GM18499 (cell line): ENCODE measurements around the gene GJC1.
"Not testable (repeated sequence)": the region's sequence is repeated elsewhere in the genome, so short reads cannot be mapped to it uniquely, and the experiment has no call there.

Experiments
- ATAC-seq: cut with Tn5 transposase; IDR thresholded peaks from one replicate; pipeline ENCODE4 v1.9.1; 2021; ENCODE audit warnings: moderate number of reproducible peaks; ENCODE audit not compliant: insufficient read depth, unreplicated experiment

Gene GJC1

DNA sequence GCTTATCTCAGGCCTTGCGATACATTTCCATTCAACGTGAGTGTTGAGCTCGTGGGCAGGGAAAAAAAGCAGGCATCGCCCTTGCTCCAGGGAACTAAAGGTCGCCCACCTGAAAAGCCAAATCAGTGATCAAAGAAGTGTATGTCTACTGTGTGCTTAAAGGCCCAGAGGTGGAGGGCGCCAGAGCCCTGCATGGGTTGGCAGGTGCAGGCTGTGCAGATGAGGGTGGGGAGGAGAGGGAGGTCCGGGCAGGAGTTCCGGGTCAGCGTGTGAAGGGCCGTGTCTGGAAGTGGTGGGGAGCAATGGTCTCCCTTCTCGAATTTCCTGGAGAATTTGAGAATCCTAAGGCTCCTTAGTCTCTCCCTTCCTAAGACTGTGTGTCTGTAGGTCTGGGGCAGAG, 64.1 kb downstream of the GJC1 start:
- no peak for ATAC-seq

DNA sequence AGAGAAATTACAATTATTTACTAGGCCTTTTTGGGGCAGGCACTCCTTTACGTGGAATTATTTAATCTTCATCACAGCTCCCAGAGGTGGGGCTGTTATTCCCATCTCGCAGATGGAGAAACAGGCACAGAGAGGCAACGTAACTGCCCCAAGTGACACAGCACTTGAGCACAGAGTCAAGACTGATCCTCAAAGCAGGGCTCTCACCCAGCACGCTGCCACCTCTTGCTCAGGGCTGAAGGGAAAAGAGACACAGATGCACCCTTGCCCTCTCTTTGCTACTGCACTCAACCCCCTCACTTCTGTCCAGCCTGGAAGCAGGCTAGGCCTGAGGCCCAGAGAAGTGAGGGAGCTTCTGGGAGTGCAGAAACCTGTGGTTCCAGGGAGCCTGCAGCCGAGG, 66.9 kb downstream of the GJC1 start:
- no peak for ATAC-seq

DNA sequence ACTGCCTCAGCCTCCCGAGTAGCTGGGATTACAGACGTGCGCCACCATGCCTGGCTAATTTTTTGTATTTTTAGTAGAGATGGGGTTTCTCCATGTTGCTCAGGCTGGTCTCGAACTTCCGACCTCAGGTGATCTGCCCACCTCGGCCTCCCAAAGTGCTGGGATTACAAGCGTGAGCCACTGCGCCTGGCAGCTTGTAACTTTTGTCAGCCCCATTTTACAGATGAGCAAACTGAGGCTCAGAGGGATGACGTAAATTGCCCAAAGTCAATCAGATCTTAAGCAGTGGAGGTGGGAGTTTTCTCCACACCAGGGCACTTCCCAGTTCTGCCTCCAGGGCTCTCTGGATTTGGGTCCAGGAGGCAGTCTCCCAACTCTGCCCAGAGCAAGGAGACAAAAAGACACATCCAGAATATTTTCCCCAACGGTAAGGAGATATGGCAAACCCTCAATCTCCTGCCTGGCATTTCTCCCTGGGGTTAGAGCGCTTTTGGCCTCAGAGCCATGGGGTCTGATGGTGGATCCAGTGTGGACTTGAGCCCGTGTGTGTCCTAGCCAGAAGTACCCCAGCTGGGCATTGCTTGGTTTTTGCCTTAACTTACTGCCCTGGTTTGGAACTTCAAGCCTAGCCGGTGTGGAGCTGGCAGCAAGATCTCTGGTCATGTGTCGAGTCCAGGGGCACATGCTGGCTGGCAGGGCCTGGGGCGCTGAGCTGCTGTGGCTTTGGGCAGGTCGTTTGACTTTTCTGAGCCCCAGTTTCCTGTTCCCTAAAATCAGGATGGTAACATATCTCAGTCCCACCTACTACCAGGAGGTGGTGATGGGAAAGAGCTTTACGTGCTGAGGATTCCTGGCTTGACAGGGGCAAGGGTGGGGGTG, 67.9 kb downstream of the GJC1 start:
- ATAC-seq = no peak

DNA sequence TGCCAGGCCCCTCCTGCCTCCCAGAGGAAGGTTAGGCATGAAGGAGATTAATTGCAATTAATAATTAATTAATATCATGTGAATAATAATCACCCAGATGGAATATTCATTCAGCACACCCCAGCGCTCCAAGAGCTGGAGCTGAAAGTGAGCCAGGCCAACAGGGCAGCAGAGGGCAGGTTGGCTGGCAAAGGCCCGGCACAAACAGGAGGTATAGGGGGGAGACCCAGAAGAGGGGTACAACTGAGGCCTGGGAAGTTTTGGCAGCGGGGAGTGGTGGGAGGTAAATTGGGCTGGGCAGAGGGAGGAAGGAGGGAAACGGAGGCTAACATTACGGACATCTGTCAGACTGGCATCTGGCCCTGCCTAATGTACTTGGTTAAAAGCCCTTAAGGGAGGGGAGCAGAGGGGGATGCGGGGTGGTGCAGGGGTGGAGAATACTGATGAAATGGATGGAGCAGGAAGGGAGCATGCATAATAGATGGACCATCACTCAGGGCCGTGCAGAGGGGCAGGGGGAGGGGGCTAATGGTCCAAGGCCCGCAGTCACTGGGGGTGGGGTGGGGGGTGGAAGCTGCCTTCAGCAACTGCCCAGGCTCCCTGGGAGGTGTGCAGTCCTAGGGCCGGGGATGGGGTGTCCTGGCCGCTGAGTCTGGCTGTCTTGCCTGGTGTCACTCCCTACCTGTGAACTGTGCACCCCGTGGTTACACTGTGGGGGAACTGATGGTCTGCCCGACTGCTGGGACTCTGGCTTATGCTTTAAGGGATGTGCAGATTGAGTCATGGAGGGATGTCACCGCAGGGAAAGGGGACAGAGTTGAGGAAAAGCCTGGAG, 69.4 kb downstream of the GJC1 start:
- ATAC-seq = no peak

DNA sequence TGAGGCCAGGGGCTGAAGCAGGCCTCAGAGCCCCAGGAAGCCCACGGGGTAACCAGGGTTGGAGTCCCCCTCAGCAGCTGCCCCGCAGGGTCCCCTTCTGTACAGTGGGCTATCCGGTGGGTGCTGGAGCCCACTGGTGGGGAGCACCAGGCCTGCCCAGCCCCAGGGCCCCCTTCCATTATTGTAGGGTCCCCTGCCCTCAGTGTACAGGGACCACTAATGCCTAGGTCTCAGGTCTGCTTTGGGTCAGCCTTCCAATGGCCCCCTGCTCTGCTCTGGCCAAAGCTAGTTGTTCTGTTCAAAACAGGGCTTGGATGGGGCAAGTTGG, 70.2 kb downstream of the GJC1 start:
- no peak for ATAC-seq

DNA sequence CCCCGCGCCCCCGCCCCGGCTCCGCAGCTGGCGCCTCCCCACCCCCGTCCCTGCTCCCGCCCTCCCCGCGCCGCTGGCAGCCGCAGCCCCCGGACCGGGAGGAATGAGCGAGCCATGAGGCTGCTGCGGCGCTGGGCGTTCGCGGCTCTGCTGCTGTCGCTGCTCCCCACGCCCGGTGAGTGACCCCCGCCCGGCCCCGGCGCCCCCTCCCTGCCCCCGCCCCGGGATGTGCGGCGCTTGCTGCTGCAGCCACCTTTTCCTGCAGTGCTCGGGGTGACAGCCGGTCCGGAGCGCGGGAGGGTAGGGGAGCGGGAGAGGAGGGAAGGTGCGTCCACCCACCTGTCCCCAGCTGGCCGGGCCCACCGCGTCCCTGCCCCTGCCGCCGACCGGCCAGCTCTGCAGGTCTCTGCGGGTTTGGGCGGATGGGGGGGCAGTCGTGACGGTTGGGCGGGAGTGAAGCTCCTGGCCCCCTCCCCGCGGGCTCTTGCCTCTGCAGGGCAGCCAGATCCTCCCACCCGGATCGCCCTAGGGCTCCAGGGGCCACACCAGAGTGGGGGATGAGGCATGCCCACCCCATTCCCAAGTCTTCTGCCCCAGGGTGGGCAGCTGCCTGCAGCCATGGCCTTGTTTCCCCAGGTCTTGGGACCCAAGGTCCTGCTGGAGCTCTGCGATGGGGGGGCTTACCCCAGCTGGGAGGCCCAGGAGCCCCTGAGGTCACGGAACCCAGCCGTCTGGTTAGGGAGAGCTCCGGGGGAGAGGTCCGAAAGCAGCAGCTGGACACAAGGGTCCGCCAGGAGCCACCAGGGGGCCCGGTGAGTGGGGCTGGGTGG, 70.8 kb downstream of the GJC1 start:
- no peak for ATAC-seq

DNA sequence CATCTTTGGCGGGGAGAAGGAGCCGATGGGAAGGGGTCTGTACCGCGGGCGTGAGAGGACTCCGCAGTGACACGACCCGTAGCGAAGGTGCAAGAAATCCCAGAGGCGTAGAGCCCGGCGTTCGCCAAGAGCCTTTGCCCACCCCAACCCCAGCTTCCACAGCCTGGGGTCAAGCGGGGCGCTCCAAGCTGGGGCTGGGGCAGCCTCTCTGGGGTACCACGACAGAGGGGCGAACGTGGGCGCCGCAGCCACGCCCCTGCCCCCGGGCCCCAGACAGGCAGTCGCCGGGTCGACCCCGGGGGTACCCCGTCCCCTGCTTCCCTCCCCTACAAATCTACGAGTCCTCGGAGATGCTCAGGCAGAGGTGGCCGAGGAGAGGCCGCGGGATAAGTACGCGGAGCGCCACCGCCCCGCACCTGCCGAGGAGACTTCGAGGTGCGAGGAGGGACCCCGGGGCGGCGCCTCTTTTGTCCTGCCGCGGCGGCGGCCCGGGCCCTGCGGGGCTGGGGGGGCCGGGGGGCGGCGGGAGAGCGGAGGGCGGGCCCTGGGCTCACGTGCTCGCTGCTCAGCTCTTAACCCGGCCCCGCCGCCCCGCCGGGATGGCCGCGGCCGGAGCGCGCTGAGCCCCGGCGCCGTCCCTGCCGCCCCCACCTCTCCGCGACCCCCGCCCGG, 71.5 kb downstream of the GJC1 start, which contains the start of gene ADAM11:
Gene ADAM11 (plus strand): TSS at position 575 of the 672 bp plus-strand sequence. CDS start 212 bp downstream, outside the sequence.
- no peak for ATAC-seq

DNA sequence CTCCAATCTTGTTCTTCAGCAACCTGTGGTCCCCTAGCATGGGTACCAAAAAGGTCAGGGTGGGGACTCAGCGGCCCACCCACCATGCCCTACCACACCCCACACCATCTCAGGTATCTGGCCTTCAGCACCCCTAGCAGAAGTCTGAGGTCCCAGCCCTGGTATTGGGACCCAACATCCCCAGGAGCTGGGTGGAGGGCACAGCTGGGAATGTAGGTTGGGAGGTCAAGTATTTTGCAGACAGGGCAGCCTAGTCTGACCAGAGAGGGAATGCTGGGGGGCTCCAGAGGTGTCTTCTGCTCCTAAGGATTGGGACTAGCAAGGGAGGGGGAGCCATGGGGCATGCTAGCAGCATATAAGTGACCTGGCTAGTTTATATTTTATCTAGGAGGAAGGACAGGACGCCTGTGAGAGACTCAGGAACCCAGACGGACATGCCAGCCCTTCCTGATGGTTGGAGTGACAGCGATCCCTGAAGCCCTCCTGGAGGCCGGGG, 72.1 kb downstream of the GJC1 start:
- no peak for ATAC-seq

DNA sequence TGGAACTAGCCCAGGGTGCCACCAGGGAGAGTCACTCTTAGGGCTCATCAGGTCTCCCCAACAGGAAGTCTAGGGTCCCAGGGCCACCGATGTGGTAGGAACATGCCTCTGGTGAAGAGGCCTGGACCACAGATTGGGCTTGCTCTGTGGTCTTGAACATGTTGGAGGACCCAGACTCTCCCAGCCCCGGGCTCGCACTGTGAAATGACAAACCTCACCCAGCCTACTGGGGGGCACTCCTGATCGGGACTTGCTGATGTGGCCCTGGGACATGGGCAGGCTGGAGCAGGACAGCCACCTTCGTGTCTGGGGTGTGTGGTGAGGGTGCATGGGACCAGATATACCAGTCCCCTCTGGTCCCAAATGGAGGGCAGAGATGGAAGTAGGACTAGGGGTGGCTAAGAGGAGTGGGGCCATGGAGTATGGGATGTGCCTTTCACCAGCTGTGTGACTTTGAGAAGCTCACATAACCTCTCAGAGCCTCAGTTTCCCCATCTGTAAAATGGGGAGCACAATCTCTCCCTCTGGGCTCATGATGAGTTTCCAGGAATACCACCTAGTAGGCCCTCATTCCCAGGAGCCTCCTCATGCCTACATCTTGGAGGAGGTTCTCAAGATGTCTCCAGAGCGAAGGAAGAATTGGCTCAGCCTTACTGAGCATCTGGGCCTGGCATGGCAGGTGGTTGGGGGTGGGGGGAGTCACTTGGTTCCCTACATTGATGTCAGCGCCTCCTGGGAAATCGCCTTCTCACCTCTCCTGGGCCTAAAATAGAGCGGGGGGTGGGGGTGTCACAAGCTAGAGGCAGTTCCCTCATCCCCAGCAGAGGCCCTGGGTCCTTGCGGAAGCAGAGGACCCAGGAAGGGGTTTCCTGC, 72.8 kb downstream of the GJC1 start:
- ATAC-seq = no peak

DNA sequence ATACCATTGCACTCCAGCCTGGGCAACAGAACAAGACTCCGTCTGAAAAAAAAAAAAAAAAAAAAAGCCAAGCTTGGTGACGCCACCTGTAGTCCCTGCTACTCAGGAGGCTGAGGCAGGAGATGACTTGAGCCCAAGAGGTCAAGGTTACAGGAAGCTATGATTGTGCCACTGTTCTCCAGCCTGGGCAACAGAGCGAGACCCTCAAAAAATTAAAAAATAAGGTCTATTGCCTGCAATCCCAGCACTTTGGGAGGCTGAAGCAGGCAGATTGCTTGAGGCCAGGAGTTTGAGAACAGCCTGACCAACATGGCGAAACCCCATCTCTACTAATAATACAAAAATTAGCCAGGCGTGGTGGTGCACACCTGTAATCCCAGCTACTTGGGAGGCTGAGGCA, 74.9 kb downstream of the GJC1 start:
- ATAC-seq = not testable (repeated sequence)

DNA sequence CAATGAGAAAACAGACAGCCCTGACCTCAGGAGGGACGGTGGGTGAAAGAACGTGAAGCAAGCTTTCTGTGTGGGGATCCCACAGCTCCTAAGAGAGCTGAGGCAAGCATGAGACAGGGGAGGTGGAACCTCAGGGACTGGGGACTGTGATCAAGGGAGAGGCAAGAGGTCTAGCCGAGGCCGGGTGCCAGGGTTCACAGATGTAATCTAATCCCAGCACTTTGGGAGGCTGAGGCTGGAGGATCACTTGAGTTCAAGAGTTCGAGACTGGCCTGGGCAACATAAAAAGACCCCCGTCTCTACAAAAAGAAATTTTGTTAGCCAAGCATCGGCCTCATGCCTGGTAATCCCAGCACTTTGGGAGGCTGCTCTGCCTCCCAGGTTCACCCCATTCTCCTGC, 75.8 kb downstream of the GJC1 start:
- ATAC-seq = no peak

DNA sequence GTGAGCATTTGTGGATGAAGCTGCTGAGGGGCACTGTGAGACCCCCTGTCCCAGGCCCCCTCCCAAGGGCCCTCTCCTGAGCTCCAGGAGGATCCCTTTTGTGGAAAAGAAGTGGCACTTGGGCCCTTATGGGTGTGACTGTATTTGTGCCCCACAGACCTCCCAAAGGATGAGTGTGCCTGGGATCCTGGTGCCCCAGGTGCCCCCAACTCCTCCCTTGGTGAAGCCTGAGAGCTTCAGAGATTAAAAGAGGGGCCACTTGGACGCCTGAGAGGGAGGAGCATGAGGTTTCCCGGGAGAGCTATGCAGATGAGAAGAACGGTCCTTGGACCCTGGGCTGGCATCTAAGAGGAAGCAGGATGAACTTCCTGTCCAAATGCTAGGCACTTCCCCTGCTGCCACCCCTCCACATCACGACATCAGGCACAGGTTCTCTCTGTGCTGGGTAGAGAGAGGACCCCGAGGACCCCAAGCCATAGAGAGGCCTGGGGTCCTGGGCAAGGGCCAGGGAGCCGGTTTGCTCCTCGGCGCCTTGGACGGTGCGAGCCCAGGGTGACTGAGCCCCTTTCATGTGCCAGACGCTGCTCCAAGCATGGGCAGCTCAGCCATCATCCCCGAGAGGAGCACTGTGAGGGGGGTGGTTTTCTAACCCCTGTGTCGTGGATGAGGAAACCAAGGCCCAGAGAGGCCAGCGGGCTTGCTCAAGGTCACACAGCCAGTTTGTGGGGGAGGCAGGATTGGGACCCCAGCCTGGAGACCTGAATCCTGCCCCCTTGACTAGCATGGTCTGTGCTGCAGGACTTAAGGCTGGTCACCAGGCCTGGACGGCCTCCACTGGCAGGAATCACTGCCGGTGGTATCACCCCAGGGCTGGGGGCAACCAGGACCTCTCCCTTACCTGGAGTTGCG, 76.9 kb downstream of the GJC1 start:
- ATAC-seq = no peak

DNA sequence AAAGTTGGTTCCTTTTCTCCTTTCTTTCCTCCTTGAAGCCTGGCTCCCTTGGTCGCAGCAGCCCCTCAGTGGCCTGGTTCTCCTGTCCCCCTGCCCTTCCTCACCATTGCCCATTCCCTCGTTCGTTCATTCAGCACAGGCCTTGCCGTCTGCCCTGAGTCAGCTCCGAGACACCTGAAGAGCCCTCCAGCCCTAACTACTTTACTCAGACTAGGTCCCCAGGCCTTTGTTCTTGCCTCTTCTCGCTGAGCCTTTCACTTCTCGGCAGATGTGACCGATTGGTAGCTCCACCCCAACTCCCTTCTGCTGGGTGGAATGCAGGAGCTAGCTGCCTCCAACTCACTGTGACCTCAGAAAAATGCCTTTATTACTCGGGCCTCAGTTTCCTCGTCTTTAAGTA, 78.3 kb downstream of the GJC1 start:
- no peak for ATAC-seq

DNA sequence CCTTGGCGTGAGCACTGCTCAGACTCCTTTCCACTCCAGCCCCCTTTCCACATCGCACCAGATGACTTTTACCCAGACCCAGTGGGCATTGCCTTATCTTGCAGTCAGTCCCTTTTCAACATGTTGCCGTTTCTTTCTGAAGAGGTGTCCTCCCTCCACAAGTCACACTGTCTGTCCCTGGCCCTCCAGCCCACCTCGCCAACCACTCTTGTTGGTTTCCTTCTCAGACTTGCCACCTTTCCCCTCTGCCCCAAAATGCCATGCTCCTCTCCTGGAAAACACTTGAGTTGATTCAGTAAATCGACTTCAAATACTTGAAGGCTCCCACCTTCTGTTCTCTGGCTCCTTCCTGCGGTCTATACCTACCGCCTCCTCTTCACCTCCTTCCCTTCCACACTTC, 78.8 kb downstream of the GJC1 start:
- no peak for ATAC-seq

DNA sequence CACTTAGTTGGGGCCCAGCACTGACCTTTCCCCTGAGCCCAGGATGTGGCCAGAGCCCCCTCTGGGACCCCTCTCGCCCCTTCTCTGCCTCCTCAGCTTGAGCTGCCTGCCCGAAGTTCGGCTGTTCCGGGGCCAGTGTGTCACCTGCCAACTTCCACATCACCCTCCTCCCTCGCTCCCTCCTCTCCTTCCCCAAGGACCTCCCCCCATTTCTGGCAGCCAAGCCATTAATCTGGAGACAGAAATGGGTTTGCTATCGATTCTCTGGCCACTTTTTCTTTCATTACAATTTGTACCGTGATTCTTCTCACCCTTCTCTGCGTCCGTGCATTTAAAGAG, 80.1 kb downstream of the GJC1 start:
- ATAC-seq = no peak

DNA sequence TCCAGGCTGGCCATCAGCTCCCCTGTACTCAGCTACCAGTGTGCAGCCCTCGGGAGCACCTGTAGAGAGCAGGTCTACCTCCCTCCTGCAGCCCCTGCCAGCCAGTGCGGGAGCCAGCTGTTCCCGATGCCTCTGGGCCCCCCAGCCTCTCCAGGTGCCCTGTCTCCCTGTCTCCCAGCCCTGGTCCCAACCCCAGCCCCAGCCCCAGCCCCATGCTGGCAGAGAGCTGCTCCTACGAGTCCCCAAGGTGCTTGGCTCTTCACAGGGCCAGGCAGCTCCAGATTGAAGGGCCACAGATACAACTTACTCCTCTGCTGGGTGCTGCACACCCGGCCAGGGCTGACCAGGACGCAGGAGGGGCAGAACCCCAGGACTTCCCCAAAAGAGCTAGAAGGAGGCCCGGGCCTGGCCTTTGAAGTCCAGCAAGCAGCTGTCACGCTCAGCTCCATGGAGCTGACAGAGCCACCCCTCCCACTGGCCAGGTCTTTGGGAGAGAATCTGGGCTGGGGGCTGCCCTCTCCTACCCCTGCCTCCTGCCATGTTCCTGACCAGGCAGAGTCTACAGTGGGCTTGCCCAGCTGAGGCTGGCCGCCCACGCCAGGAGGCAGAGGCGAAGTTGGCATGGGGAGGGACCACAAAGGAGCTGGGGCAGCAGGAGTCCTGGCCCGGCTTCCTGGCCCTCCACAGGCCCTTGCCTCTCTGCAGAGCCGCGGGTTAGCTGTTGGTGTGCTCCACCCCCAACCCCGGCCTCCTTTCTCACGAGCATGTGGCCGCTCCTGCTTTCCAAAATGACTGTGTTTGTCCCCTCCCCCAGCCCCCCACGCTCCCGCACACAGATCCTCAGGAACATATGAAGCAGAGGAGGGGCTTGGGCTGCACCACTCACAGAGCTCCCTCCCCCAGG, 80.8 kb downstream of the GJC1 start:
- no peak for ATAC-seq
